Endothelial cell of umbilical vein (primary cell): ENCODE results near the gene BNIP2. TPM values are rescaled to one million over a fixed set of nuclear protein-coding genes. Genes with fewer than 3 reads are reported as not detected.
"Not testable (repeated sequence)": the region's sequence is repeated elsewhere in the genome, so short reads cannot be mapped to it uniquely, and the experiment has no call there.

ENCODE experiments used
- BruUV-seq: library from RNA; stranded (reverse); fragments of 400-500 nt; replicated peaks from 2 replicates; lab custom pipeline; 2021; lab: Mats Ljungman, UMichigan
- CTCF ChIA-PET: fragments of 300-600, 350-600 bp; sonication (Branson Sonifier 250); formaldehyde crosslinking; loops from one replicate; lab custom pipeline; 2021; ENCODE audit warnings: antibody characterized with exemption, inconsistent platforms; lab: Charles Lee
- POLR2A ChIA-PET: fragments of 300-600, 350-600 bp; sonication (Branson Sonifier 250); formaldehyde crosslinking; loops from one replicate; lab custom pipeline; 2021; ENCODE audit warnings: antibody characterized with exemption, inconsistent platforms; lab: Charles Lee
- DNase-seq: peaks from one replicate; pipeline ENCODE4 v3.0.0-alpha.2; 2011; ENCODE audit warnings: low read depth, low spot score
- FAIRE-seq: peaks from 2 replicates; lab custom pipeline; 2011; peaks lifted over from hg19 to GRCh38; lab: Jason Lieb, UNC
- H2AFZ ChIP-seq: 2 replicates; pipeline ENCODE4 v1.6.0; 2012; ENCODE audit warnings: low read depth, low read length, control low read depth, inconsistent platforms
- H3K27ac ChIP-seq: 2 replicates; pipeline ENCODE4 v1.5.1; 2011; ENCODE audit warnings: low read depth, mild to moderate bottlenecking, control low read depth, low read length, moderate library complexity; ENCODE audit not compliant: insufficient read depth
- H3K27me3 ChIP-seq, 2 experiments: 2 replicates each; pipeline versions ENCODE4 v1.6.0 to v1.6.1; 2011; ENCODE audit warnings: low read length in 2 of 2, mixed read lengths in 1 of 2; ENCODE audit not compliant: control insufficient read depth in 2 of 2, insufficient read depth in 2 of 2
- H3K36me3 ChIP-seq, 2 experiments: 2 replicates in 1 of 2; 3 replicates in 1 of 2; pipeline ENCODE4 v1.5.1; 2011; ENCODE audit warnings: low read length in 2 of 2, mild to moderate bottlenecking in 1 of 2, moderate library complexity in 1 of 2; ENCODE audit not compliant: control insufficient read depth in 2 of 2, insufficient read depth in 2 of 2; ENCODE audit errors: extremely low read depth in 1 of 2
- H3K4me1 ChIP-seq: 3 replicates; pipeline ENCODE4 v1.5.1; 2011; ENCODE audit warnings: mild to moderate bottlenecking, low read length; ENCODE audit not compliant: control insufficient read depth, insufficient read depth; ENCODE audit errors: extremely low read depth
- H3K4me2 ChIP-seq: 2 replicates; pipeline ENCODE4 v1.6.1; 2011; ENCODE audit warnings: low read length, control low read depth, mixed read lengths; ENCODE audit not compliant: insufficient read depth
- H3K4me3 ChIP-seq, 3 experiments: fragments of 200-600 bp in 1 of 3; sonication (generic), shearing (Covaris generic) in 1 of 3; replicated peaks in 1 of 3; 2 replicates each; pipeline ENCODE4 v1.5.1; 2011 to 2016; ENCODE audit warnings: control low read depth in 3 of 3, low read length in 3 of 3, mild to moderate bottlenecking in 2 of 3, inconsistent platforms in 1 of 3, low read depth in 1 of 3, moderate library complexity in 1 of 3; ENCODE audit not compliant: insufficient read depth in 1 of 3
- H3K79me2 ChIP-seq: 2 replicates; pipeline ENCODE4 v1.6.0; 2012; ENCODE audit warnings: low read length, inconsistent platforms; ENCODE audit not compliant: control insufficient read depth, insufficient read depth
- H3K9ac ChIP-seq: replicated peaks from 2 replicates; pipeline ENCODE3; 2011; ENCODE audit warnings: low read length, control low read depth; ENCODE audit not compliant: insufficient read depth; ENCODE audit errors: extremely low read depth
- H3K9me1 ChIP-seq: replicated peaks from 3 replicates; pipeline ENCODE4 v1.6.0; 2011; ENCODE audit warnings: mild to moderate bottlenecking, low read length; ENCODE audit not compliant: control insufficient read depth, insufficient read depth; ENCODE audit errors: extremely low read depth
- H3K9me3 ChIP-seq: replicated peaks from 2 replicates; pipeline ENCODE4 v1.5.1; 2012; ENCODE audit warnings: low read length, inconsistent platforms; ENCODE audit not compliant: control insufficient read depth, insufficient read depth
- H4K20me1 ChIP-seq: replicated peaks from 2 replicates; pipeline ENCODE3; 2011; ENCODE audit warnings: mild to moderate bottlenecking, low read length; ENCODE audit not compliant: control insufficient read depth, insufficient read depth; ENCODE audit errors: extremely low read depth
- CTCF ChIP-seq, 2 donors: IDR thresholded peaks; 1 replicate in 1 of 2; 2 replicates in 1 of 2; pipeline ENCODE4 v1.5.1; 2011; ENCODE audit warnings: low read length in 2 of 2, mild to moderate bottlenecking in 2 of 2, moderate library complexity in 2 of 2, control low read depth in 1 of 2, inconsistent platforms in 1 of 2, low read depth in 1 of 2; ENCODE audit not compliant: insufficient read depth in 1 of 2; ENCODE audit errors: extremely low read depth in 1 of 2
- FOS ChIP-seq: IDR thresholded peaks from 2 replicates; pipeline ENCODE4 v1.6.1; 2011; ENCODE audit warnings: mild to moderate bottlenecking, low read length, moderate library complexity, borderline replicate concordance; ENCODE audit not compliant: insufficient read depth
- GATA2 ChIP-seq: IDR thresholded peaks from 2 replicates; pipeline ENCODE4 v1.7.0; 2011; ENCODE audit warnings: low read depth, mild to moderate bottlenecking, moderate library complexity, mixed read lengths, low read length; ENCODE audit not compliant: insufficient read length, insufficient read depth
- JUN ChIP-seq: IDR thresholded peaks from 2 replicates; pipeline ENCODE4 v1.6.1; 2011; ENCODE audit warnings: borderline replicate concordance, low read depth; ENCODE audit not compliant: insufficient read length, insufficient read depth
- dilution Hi-C: fragments of 300-500 bp; cut with MboI; formaldehyde crosslinking; loops from one replicate; pipeline ENCODE4 v1.15.0; 2019; ENCODE audit warnings: low sequenced_read_pairs; ENCODE audit not compliant: extremely low pct_ligation_motif_present
- intact Hi-C: fragments of 100-400 bp; cut with micrococcal nuclease; formaldehyde crosslinking; loops from one replicate; pipeline ENCODE4 v1.10.0; 2022
- polyA plus RNA-seq, 4 experiments: library from polyadenylated mRNA; depleted of rRNA in 3 of 4; stranded (reverse) in 3 of 4; unstranded in 1 of 4; fragments of >200 nt; gene quantifications; 2 replicates each; pipeline versions ENCODE4 v1.2.1 to v1.2.3, GENCODE V29; 2011 to 2012; ENCODE audit warnings: missing spikeins in 1 of 4
- total RNA-seq: library from RNA; stranded (reverse); gene quantifications from 2 replicates; pipeline ENCODE4 v1.2.3, GENCODE V29; 2021

The BNIP2 gene
- total and polyA plus RNA-seq, 2 donors (not counting 3 experiments of a cell fraction or from before 2014, with no cell fraction given) = 39.1 to 90.1 TPM

- Histone ChIP-seq H3K4me1 (peaks cover 14% of the 10 kb centered on the region), H3K27me3 (no peaks in the 10 kb centered on the region), H3K4me3 (no peak overlapping the region), H3K79me2 (no peaks in the 10 kb centered on the region), H3K27ac (peak overlapping the region; percentile 40), H3K9me3 (no peaks in the 10 kb centered on the region), H2AFZ (peak overlapping the region; percentile 61), H3K9ac (peak overlapping the region; percentile 39), H4K20me1 (no peaks in the 10 kb centered on the region), H3K4me2 (peak overlapping the region; percentile 75), H3K9me1 (no peaks in the 10 kb centered on the region), H3K36me3 (no peaks in the 10 kb centered on the region)
- no TSS peak for BruUV-seq
- dilution Hi-C loops (no loop called here), intact Hi-C loops (loop anchor here (1.0 to 10.0 kb wide), 2 partner anchors 11 to 215 kb away; partner anchors contain the start of gene BNIP2)
- DNase-seq = peak; percentile 69
- peak; percentile 92 for TF ChIP-seq JUN
- peak; percentile 83 for TF ChIP-seq FOS
- peak; percentile 14 for TF ChIP-seq GATA2
- TF ChIP-seq CTCF (IDR thresholded peaks at IDR 0.05; ENCODE audit: extremely low read depth in 1 of 2, insufficient read depth in 1 of 2, low read depth in 1 of 2, low read length in 2 of 2) = no peak
- peak; percentile 52 for FAIRE-seq
- ChIA-PET CTCF (interaction anchor here (1.3 to 2.9 kb wide), 4 partner anchors 9 to 627 kb away, joined by 4 to 21 read pairs (median 8); no protein-coding TSS in a partner anchor), POLR2A (no interaction called here)
Observed at GRCh38 chr15:59699810-59700431, 10.8 kb upstream of the BNIP2 start.

- H3K4me2 ChIP-seq, H3K4me3 ChIP-seq, BruUV-seq, H3K27ac ChIP-seq, DNase-seq, H3K9ac ChIP-seq, H4K20me1 ChIP-seq, FAIRE-seq, H3K27me3 ChIP-seq, H3K9me3 ChIP-seq, H3K36me3 ChIP-seq, H2AFZ ChIP-seq, H3K79me2 ChIP-seq, H3K9me1 ChIP-seq, dilution Hi-C loops: not testable (repeated sequence)
- POLR2A ChIA-PET = interaction anchor here (0.9 kb wide), 1 partner anchor 8 kb away, joined by 5 read pairs; no protein-coding TSS in a partner anchor
- CTCF ChIA-PET = interaction anchor here (1.2 to 1.4 kb wide), 2 partner anchors 628 to 629 kb away, joined by 3 read pairs; no protein-coding TSS in a partner anchor
- intact Hi-C loops = loop anchor here (10.0 kb wide), 1 partner anchor 217 kb away; no protein-coding TSS in a partner anchor
- peaks cover 14% of the 10 kb centered on the region for H3K4me1 ChIP-seq
Observed at GRCh38 chr15:59698065-59698464, 8.9 kb upstream of the BNIP2 start.
